ENCODE data around the gene ZNF547. TPM values are rescaled to one million over a fixed set of nuclear protein-coding genes. Genes with fewer than 3 reads are reported as not detected.

ZNF547 gene
- total RNA-seq, 4 donors from 2014 or later, result 1.9 to 2.6 (median 2.6) TPM

DNA sequence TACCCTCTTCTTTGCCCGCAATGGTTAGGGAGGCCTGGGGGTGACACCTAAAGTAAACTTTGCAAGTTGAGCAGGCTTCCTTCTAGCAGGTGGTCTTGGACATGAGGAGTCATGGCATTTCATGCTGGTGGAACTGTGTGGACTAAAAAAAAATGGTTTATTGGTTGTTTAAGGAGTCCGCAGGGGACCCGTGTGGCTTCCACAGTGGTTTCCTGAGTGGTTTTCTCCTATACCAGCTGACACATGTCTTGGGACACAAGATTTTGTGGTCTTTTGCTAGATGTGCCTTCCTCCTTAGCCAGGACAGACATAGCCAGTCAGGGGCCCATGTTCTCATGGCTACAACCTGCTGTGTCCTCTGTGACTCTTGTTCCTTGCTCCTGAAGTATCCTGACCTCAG, 41.6 kb upstream of the ZNF547 start:
- TF ChIP-seq, protein P1, sequence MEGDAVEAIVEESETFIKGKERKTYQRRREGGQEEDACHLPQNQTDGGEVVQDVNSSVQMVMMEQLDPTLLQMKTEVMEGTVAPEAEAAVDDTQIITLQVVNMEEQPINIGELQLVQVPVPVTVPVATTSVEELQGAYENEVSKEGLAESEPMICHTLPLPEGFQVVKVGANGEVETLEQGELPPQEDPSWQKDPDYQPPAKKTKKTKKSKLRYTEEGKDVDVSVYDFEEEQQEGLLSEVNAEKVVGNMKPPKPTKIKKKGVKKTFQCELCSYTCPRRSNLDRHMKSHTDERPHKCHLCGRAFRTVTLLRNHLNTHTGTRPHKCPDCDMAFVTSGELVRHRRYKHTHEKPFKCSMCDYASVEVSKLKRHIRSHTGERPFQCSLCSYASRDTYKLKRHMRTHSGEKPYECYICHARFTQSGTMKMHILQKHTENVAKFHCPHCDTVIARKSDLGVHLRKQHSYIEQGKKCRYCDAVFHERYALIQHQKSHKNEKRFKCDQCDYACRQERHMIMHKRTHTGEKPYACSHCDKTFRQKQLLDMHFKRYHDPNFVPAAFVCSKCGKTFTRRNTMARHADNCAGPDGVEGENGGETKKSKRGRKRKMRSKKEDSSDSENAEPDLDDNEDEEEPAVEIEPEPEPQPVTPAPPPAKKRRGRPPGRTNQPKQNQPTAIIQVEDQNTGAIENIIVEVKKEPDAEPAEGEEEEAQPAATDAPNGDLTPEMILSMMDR (IDR thresholded peaks at IDR 0.05), result no peak
- no peak for ATAC-seq (ENCODE audit: low FRiP score)
- DNase-seq (ENCODE audit: low spot score), result no peak

DNA sequence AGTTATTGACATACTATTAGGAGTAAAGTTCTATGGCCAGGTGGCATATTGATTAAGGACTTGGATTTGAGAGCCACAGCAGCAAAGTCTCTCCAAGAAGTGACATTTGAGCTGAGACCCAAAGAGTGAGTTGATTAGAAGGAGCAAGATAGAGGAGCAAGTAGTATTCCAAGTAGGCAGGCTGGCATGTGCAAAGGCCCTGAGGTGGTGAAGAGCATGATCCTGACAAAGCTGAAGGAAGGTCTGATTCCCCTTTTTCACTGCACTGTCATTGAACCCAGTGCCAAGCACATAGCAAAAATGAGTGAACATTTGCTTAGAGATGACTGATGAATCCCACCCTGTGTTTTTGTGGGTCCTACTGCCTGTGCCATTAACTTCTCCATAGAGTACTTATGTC, 38.4 kb upstream of the ZNF547 start:
- TF ChIP-seq, protein P1 (IDR thresholded peaks at IDR 0.05), result no peak
- ATAC-seq (ENCODE audit: low FRiP score) (no peak), DNase-seq (ENCODE audit: low spot score) (no peak)

DNA sequence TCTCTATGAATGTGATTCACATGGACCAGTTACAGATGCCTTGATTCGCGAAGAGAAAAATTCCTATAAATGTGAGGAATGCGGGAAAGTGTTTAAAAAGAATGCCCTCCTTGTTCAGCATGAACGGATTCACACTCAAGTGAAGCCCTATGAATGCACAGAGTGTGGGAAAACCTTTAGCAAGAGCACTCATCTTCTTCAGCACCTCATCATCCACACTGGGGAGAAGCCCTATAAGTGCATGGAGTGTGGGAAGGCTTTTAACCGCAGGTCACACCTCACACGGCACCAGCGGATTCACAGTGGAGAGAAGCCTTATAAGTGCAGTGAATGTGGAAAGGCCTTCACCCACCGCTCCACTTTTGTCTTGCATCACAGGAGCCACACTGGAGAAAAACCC, 35.4 kb upstream of the ZNF547 start:
- ATAC-seq (ENCODE audit: low FRiP score) (no peak), DNase-seq (ENCODE audit: low spot score) (no peak)
- TF ChIP-seq, protein P1 (IDR thresholded peaks at IDR 0.05), result no peak

DNA sequence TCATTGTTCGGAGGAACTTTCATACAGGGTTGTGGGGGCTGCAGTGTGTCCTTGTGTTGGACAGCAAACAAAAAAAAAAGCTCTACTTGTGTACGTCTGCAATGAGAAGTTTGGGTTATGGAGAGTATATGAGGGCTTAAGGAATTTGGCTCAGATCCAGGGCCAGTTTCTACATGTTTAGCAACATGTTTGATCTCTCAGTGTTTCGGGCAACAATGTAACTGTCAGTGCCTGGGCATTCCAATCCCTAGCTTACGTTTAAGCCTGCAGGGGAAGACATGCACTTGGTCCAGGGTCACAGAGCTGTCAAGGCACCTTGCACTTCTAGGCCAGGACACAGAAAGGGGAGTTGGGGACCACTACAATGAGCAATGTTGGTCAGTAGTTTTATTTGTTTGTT, 29.2 kb upstream of the ZNF547 start:
- TF ChIP-seq, protein P1 (IDR thresholded peaks at IDR 0.05), result no peak
- ATAC-seq (ENCODE audit: low FRiP score) (no peak), DNase-seq (ENCODE audit: low spot score) (no peak)

DNA sequence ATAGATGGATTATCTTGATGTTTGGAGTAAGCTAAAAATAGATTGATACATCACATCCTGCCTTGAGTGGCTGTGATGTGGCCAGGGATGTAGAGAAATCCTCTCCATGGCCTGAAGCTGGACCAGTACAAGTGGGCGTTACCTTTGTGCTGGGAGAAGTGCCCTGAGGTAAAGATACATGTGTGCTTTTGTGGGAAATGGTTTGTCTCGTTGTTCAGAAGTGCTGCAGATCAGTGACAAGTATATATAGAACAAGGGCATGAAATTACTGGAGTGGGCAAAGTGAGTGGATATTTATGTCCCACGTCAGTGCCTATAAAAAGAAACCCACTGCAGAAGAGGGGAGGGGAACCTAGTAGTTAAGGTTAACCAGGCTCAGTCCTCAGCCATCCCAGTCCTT, 24.5 kb upstream of the ZNF547 start:
- DNase-seq (ENCODE audit: low spot score) (no peak), ATAC-seq (ENCODE audit: low FRiP score) (no peak)
- TF ChIP-seq, protein P1 (IDR thresholded peaks at IDR 0.05), result no peak

DNA sequence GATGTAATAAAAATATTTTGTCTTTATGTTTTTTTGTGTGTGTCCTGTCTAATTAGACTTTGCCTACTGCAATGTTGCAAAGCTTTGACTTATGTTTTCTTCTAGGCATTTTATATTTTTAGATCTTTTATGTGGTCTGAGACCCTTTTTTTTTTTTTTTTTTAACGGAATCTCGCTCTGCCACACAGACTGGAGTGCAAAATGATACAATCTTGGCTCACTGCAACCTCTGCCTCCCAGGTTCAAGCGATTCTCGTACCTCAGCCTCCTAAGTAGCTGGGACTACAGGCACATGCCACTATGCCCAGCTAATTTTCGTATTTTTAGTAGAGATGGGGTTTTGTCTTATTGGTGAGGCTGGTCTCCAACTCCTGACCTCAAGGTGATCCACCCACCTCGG, 20.8 kb upstream of the ZNF547 start:
- ATAC-seq (ENCODE audit: low FRiP score) (no peak), DNase-seq (ENCODE audit: low spot score) (no peak)
- TF ChIP-seq, protein P1 (IDR thresholded peaks at IDR 0.05), result no peak

DNA sequence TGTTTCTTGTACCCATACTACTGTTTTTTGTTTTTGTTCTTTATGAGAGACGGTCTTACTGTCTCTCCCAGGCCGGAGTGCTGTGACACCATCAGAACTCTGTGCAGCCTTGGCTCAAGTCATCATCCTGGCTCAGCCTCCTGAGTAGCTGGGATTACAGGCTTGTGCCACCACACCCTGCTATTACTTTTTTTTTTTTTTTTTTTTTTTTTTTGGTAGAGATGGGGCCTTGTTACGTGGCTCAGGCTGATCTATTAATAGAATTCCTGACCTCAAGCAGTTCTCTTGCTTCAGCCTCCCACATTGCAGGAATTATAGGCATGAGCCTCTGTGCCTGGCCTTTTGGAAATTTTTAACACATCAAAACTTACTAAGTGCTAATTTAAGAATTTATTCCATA, 15.2 kb upstream of the ZNF547 start:
- TF ChIP-seq, protein P1 (IDR thresholded peaks at IDR 0.05), result no peak
- DNase-seq (ENCODE audit: low spot score), result no peak
- ATAC-seq (ENCODE audit: low FRiP score), result no peak

Measured in omental fat pad (tissue), 4 donors.